Progenitor cell of endocrine pancreas (in vitro differentiated cells): ENCODE measurements around the gene PDS5A. TPM values are rescaled to one million over a fixed set of nuclear protein-coding genes. Genes with fewer than 3 reads are reported as not detected.

Experiments
- DNase-seq: peaks from one replicate; pipeline ENCODE4 v3.0.0; 2021; ENCODE audit warnings: low spot score; ENCODE audit not compliant: unreplicated experiment
- H3K27ac Mint-ChIP-seq: 2 replicates; pipeline ENCODE4 v1.8.0; 2021; ENCODE audit warnings: mild to moderate bottlenecking, moderate library complexity, mixed read lengths
- H3K27me3 Mint-ChIP-seq: 2 replicates; pipeline ENCODE4 v1.8.0; 2021; ENCODE audit warnings: mixed read lengths
- H3K36me3 Mint-ChIP-seq: 2 replicates; pipeline ENCODE4 v1.8.0; 2022; ENCODE audit warnings: mixed read lengths; ENCODE audit not compliant: insufficient read depth
- H3K4me1 Mint-ChIP-seq: 2 replicates; pipeline ENCODE4 v1.8.0; 2021; ENCODE audit warnings: low read depth, mixed read lengths
- H3K4me3 Mint-ChIP-seq: 2 replicates; pipeline ENCODE4 v1.8.0; 2021; ENCODE audit warnings: low read depth, mild to moderate bottlenecking, moderate library complexity, mixed read lengths
- H3K9me3 Mint-ChIP-seq: 2 replicates; pipeline ENCODE4 v1.8.0; 2021; ENCODE audit warnings: low read depth, mixed read lengths
- total RNA-seq: library from RNA; stranded (reverse); gene quantifications from 2 replicates; pipeline ENCODE4 v1.2.1, GENCODE V29; 2021
- TF ChIP-seq, protein P1 (sequence below): fragments of 200-600 bp; sonication (generic); IDR thresholded peaks from one replicate; pipeline ENCODE4 v1.5.0; 2021; ENCODE audit warnings: antibody characterized with exemption, mild to moderate bottlenecking; ENCODE audit not compliant: unreplicated experiment

Gene PDS5A
- total RNA-seq, 1 donor from 2014 or later: 91.1 TPM

DNA sequence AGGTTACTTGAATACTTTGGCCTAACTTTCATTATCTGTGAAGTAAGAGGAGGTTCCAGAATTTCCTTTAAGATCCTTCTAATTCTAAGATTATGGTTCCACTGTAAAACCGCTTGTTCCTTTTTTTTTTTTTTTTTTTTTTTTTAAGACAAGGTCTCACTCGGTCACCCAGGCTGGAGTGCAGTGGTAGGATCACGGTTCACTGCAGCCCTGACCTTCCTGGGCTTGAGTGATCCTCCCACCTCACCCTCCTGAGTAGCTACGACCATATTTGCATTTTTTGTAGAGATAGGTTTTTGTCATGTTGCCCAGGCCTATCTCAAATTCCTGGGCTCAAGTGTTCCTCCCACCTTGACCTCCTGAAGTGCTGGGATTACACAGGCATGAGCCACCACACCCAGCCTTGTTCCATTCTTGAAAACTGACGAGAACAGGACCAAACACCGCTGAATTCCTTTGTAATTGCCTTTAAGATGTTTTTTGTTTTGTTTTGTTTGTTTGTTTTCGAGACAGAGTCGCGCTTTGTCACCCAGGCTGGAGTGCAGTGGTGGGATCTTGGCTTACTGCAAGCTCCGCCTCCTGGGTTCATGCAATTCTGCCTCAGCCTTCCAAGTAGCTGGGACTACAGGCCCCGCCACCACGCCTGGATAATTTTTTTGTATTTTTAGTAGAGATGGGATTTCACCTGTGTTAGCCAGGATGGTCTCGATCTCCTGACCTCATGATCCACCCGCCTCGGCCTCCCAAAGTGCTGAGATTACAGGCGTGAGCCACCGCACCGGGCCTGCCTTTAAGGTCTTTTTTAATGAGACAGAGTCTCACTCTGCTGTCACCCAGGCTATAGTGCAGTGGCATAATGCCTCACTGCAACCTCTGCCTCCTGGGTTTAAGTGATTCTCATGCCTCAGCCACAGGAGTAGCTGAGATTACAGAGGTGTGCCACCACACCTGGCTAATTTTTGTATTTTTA, 6.8 kb downstream of the PDS5A start:
- Mint-ChIP-seq H3K27ac (peak overlapping the region; percentile 14), H3K4me3 (no peak overlapping the region), H3K36me3 (peaks cover 21% of the 10 kb centered on the region), H3K27me3 (no peaks in the 10 kb centered on the region), H3K4me1 (peaks cover 21% of the 10 kb centered on the region), H3K9me3 (no peaks in the 10 kb centered on the region)
- TF ChIP-seq, protein P1, sequence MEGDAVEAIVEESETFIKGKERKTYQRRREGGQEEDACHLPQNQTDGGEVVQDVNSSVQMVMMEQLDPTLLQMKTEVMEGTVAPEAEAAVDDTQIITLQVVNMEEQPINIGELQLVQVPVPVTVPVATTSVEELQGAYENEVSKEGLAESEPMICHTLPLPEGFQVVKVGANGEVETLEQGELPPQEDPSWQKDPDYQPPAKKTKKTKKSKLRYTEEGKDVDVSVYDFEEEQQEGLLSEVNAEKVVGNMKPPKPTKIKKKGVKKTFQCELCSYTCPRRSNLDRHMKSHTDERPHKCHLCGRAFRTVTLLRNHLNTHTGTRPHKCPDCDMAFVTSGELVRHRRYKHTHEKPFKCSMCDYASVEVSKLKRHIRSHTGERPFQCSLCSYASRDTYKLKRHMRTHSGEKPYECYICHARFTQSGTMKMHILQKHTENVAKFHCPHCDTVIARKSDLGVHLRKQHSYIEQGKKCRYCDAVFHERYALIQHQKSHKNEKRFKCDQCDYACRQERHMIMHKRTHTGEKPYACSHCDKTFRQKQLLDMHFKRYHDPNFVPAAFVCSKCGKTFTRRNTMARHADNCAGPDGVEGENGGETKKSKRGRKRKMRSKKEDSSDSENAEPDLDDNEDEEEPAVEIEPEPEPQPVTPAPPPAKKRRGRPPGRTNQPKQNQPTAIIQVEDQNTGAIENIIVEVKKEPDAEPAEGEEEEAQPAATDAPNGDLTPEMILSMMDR: no peak
- DNase-seq: no peak

DNA sequence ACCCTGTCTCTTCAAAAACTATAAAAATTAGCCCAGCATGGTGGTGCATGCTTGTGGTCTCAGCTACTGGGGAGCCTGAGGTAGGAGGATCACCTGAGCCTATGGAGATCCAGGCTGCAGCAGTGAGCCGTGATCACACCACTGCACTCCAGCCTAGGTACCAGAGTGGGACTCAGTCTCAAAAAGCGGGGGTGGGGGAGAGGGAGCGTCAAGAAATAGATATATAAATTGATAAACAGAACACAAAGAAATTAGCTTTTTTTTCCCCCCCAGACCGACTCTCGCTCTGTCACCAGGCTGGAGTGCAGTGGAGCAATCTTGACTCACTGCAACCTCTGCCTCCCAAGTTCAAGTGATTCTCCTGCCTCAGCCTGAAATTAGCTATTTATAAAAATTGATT, 14.1 kb downstream of the PDS5A start:
- Mint-ChIP-seq H3K27me3 (no peaks in the 10 kb centered on the region), H3K36me3 (peaks cover 9% of the 10 kb centered on the region)

DNA sequence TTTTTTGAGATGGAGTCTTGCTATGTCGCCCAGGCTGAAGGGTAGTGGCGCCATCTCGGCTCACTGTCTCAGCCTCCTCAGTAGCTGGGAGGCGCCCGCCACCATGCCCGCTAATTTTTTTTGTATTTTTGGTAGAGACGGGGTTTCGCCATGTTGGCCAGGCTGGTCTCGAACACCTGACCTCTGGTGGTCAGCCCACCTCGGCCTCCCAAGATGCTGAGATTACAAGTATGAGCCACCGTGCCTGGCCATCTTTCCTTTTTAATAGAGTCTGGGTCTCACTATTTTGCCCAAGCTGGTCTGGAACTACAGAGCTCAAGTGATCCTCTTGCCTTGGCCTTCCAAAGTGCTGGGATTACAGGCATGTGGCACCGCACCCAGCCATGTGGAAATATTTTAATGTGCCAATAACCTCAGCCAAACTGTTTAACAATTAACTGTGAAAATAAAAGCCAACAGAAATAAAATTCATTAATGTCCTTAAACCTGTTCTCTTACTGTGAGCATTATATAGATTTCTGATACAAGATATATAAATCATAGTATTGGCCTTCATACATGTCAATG, 16.3 kb downstream of the PDS5A start:
- no peak for DNase-seq
- Mint-ChIP-seq H3K4me1 (peaks cover 2% of the 10 kb centered on the region), H3K36me3 (peaks cover 10% of the 10 kb centered on the region), H3K4me3 (no peak overlapping the region), H3K27me3 (no peaks in the 10 kb centered on the region), H3K27ac (no peak overlapping the region), H3K9me3 (no peaks in the 10 kb centered on the region)
- TF ChIP-seq, protein P1: no peak

More for the DNA sequence above, 14.1 kb downstream of the PDS5A start:
- Mint-ChIP-seq H3K9me3 (no peaks in the 10 kb centered on the region), H3K27ac (peak overlapping the region; percentile 86), H3K4me3 (no peak overlapping the region), H3K4me1 (peaks cover 2% of the 10 kb centered on the region)
- no peak for DNase-seq
- TF ChIP-seq, protein P1: no peak

- TF ChIP-seq, protein P1: no peak
- Mint-ChIP-seq H3K9me3 (no peaks in the 10 kb centered on the region), H3K4me3 (no peak overlapping the region), H3K27ac (peak overlapping the region; percentile 45), H3K4me1 (no peaks in the 10 kb centered on the region), H3K27me3 (no peaks in the 10 kb centered on the region), H3K36me3 (peaks cover 5% of the 10 kb centered on the region)
- no peak for DNase-seq
These were observed 26.7 kb downstream of the PDS5A start for GRCh38 chr4:39950861-39951481.

GRCh38 chr4:39947963-39948362, 29.7 kb downstream of the PDS5A start:
- TF ChIP-seq, protein P1: no peak
- Mint-ChIP-seq H3K9me3 (no peaks in the 10 kb centered on the region), H3K4me1 (no peaks in the 10 kb centered on the region), H3K36me3 (peaks cover 2% of the 10 kb centered on the region), H3K27ac (no peak overlapping the region), H3K4me3 (no peak overlapping the region), H3K27me3 (no peaks in the 10 kb centered on the region)
- no peak for DNase-seq
